ENCODE results near the gene UBE2O.
"Not testable (repeated sequence)": the region's sequence is repeated elsewhere in the genome, so short reads cannot be mapped to it uniquely, and the experiment has no call there.

The UBE2O gene

DNA sequence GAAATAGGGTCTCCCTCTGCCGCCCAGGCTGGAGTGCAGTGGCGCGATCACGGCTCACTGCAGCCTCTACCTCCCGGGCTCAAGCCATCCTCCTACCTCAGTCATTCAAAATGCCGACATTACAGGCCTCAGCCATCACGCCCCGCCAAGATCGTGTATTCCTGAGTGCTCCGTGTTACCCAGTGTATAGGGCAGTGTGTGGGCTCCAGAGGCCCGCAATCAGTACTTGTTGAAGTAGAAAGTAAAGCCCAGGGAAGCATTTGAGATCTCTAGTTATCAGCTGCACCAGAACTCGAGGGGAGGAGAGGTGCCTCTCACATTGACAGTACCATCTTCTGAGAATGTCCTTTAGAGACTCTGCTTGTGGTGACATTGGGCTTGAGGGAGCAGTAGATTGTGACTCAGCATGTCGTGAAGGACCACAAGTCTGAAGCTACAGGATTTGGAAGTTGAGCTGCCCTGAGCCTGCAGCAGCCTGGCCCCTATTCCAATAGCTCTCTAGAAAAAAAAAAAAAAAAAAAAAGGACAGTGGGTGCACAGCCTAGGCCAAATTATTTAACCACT, 98.1 kb downstream of the UBE2O start:
- no peak for DNase-seq

DNA sequence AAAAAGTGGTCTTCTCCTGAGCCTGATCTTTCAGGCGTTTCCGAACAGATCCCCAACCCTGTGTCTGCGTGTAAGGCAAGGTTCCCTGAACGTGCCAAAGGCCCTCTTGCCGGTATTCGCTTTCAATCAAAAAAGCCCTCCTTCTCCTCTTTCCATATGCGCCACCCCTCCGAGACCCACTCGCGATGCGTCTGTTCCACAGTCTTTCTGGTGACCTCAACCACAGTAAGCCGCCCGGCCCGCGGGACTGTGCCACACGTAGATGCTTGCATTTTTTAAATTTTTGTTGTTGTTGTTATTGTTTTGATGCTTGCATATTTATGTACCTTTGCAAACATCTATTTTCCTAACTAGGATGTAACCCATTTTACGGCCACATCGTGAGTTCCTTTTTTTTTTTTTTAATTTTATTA, 98.6 kb downstream of the UBE2O start:
- no peak for DNase-seq

DNA sequence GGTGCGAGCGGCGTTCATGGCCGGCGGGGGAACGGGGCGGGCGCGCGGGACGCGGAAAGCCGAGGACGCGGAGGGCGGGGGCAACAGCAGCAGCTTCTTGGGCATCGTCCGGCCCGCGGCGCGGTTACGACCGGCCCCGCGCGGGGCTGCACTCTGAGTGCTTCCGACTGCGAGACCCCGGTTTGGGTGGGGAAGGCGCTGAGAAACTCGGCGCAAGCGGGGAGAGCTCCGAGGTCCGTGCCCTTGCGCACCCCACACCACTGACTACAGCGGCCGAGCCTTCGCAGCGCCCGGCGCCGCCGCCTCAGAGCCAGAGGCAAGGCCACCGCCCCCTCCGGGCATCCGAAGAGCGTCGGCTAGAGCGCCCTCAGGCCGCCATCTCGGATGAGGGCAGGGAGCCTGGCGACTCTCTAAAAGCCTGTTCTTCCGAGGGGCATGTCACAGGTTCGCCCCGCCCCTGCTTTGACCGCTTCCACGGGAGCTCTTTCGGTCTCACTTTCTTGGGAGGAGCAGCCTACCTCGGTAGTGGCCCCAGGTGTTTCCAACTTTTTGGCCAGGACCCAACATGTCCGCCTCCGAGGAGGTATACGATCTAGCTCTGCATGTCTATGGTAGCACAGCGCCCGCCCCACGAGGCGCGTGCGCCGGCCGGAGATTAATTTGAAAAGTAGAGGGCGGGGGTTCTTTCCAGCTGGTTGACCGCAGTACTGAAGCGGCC, 99.2 kb downstream of the UBE2O start, which contains the start of gene PRPSAP1:
Gene PRPSAP1 (minus strand): TSS at position 318 of the 718 bp plus-strand sequence. CDS start 213 bp downstream, at position 105.
- peak in 55 of 56 donors; percentile 59 to 98 (median 88) for DNase-seq

DNA sequence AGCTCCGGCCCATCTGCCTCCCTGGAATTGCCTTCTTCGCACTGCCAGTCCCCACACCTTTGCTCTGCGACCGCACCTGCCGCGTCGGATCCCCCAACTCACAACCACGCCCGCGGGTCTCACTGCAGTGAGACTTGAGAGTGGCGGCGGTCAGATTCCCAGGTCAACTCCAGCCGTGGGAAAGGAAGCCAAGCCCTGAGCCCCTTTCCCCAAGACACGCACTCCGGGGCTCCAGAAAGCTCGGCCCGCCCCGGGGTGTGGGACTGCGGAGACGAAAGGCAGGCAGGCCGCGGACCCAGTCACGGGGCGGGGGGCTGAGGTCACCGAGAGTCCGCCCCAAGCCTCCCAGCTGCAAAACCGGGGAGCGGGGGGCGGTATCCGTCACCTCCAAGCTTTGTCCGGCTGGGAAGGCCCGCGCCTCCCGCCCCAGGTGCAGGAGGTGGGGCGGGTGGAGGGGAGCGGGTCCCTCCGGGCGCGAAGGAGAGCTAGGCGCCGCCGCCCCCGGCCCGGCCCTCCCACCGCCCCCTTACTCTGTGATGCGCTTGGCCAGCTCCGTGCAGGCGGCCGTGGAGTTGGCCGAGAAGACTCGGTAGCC, 99.9 kb downstream of the UBE2O start:
- DNase-seq, result peak in 10 of 56 donors; percentile 14 to 56 (median 34)

DNA sequence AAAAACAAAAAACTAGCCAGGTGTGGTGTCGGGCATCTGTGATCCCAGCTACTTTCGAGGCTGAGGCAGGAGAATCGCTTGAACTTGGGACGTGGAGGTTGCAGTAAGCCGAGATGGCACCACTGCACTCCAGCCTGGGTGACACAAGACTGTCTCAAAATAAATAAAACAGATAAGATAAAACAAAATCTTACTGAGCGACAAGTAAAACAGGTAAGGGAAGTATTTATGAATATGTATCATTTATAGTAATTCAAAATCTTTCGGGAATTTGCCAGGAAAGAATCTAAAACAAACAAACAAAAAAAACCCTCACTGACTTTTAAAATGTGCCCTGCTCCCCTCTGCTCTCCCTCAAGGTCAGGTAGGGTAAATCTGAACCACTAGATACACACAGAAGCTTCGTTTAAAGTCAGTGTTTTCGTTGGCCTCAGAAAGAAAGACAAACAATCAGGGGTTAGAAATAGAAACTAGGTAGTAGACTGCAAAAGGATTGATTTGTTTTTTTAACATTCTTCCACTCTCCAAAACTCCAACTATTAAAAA, 101.4 kb downstream of the UBE2O start:
- DNase-seq, result no peak

DNA sequence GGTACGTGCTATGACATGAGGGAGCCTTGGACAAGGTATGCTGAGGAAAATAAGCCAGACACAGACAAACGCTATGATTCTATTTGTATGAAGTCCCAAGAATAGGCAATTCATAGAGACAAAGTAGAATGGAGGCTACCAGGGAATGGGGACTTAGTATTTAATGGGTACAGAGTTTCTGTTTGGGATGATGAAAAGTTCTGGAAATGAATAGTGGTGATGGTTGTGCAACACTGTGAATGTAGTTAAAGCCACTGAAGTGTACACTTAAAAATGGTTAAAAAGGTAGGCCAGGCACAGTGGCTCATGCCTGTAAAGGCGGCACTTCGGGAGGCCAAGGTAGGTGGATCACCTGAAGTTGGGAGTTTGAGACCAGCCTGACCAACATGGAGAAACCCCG, 102.5 kb downstream of the UBE2O start:
- no peak for DNase-seq

DNA sequence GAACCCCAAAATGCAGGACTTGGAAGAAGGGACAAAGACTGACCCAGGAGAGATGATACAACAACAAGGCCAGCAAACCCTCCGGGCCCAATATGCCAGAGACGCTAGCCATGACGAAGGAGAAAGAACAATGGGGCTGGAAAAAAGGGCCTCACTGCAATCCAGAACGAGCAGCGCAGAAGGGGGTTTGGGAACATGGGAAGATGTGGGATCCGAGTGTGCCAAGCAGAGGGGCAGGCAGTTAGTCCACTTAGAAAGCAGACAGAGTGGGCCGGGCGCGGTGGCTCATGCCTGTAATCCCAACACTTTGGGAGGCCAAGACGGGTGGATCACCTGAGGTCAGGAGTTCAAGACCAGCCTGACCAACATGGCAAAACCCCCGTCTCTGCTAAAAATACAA, 106.0 kb downstream of the UBE2O start:
- not testable (repeated sequence) for DNase-seq

DNA sequence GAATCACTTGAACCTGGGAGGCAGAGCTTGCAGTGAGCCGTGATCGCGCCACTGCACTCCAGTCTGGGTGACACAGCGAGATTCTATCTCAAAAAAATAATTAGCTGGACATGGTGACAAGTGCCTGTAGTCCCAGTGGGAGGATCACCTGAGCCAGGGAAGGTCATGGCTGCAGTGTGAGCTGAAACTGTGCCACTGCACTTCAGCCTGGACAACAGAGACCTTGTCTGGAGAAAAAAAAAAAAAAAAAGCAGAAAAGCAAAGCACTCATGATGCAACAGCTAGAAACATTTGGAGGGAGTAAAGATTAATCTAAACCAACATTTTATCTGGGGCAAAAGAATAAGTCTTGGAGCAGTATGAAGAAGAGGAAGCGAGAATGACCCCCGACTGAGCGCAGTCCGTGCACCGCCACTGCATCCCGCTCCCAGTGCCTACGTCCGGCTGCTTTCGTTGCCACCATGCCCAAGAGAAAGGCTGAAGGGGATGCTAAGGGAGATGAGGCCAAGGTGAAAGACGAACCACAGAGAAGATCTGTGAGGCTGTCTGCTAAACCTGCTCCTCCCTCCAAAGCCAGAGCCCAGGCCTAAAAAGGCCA, 107.5 kb downstream of the UBE2O start:
- DNase-seq, result no peak

DNA sequence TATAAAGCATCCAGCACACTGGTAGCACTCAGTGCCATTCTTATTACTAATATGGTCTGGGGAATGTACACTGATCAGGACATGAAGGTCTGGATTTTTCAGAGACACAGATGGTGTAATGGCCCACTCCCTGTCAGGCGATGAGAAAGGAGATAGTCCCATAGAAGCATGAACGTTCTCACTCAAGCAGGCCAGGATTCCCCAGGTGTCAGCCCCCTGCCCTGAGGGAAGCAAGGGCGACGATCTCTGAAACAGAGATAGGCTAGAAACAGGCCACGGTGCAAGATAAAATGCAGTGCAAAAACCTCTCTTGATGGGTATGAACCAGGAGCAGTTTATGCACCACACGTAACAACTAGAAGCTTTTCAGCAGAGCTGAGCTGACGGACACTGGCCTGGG, 109.8 kb downstream of the UBE2O start:
- no peak for DNase-seq

DNA sequence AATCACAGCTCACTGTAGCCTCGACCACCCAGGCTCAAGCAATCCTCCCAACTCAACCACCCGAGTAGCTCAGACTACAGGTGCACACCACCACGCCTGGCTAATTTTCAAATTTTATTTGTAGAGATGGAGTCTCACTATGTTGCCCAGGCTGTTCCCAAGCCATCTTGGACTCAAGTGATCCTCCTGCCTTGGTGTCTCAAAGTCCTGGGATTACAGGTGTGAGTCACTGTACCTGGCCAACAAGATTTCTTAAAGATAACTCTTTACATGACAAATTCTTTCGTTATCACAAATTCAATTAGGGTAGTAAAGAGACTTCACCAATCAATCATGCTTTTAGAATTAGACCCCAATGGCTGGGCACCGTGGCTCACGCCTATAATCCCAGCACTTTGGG, 111.7 kb downstream of the UBE2O start:
- no peak for DNase-seq
